Measurements from ENCODE around the gene ITPA.

GRCh38 chr20:3245711-3246110, 36.4 kb downstream of the ITPA start:
- TF ChIP-seq CTCF (IDR thresholded peaks at IDR 0.05) (no peak), POLR2A (IDR thresholded peaks at IDR 0.05) (no peak)

Measured in heart left ventricle (tissue), 13 donors.